ENCODE measurements around the gene UIMC1.

UIMC1 gene

DNA sequence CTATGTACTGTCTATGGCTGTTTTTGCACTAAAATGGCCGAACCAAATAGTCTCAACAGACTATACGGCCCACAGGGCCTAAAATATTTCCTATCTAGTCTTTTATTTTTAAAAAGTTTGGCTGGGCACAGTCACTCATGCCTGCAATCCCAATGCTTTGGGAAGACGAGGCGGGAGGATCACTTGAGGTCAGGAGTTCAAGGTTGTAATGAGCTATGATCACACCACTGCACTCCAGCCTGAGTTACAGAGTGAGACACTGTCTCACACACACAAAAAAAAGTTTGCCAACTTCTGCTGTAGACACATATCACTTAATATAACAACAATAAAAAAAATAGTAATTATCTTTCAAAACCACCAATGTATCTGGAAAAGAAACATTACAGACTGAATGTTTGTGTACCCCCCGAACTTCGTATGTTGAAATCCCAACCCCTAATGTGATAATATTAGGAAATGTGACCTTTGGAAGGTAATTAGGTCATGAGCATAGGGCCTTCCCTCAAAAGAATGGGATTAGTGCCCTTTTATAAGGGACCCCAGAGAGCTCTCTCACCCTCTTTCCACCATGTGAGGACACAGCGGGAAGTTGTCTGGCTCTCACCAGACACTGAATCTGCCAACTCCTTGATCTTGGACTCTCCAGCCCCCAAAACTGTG is 53.9 kb downstream of the UIMC1 start:
- DNase-seq (ENCODE audit: low read depth) = no peak

- no peak for DNase-seq (ENCODE audit: low read depth)
Observed at GRCh38 chr5:176948458-176948857, 58.1 kb downstream of the UIMC1 start.

GRCh38 chr5:176947847-176948246 is 58.7 kb downstream of the UIMC1 start:
- DNase-seq (ENCODE audit: low read depth) = no peak

DNA sequence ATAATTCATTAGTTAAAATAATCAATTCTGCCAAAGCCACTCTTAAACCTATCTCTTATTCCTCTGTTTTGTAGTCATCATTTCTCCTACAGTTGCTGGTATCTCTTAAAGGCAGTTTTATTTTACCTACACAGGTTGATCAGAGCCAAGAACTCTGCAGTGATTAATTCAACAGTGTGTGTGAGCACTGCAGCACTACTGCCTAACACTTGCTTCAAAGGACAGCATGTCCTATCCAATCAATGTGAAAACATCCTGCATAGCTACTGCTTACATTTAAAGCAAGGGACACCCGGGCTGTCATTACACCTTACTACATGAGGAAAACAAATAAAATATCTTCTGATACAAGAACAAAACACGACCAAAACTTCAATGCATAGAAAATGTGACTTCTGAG is 62.3 kb downstream of the UIMC1 start:
- no peak for DNase-seq (ENCODE audit: low read depth)

GRCh38 chr5:176943816-176944215 is 62.8 kb downstream of the UIMC1 start:
- DNase-seq (ENCODE audit: low read depth) = no peak

GRCh38 chr5:176941951-176942350 is 64.6 kb downstream of the UIMC1 start:
- DNase-seq (ENCODE audit: low read depth) = no peak

DNA sequence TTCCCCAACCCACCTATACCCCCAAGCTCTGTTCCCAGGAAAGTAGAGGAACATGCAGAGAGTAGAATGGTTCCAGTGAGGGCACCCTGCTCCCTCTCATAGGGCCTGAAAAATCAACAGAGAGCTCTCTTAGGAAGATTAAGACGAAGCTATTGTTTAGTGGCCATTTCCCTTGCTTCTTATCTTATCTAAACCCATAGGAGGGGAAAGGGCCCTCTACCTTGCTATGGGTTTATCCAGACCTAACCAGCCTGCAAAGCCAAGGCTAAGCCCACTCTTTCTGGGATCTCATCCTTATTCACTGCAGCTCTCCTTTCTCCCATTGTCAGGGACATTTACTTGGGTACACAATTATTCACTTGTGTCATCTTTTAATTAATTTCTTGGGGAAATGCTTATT is 68.1 kb downstream of the UIMC1 start:
- no peak for DNase-seq (ENCODE audit: low read depth)

- no peak for DNase-seq (ENCODE audit: low read depth)
Observed at GRCh38 chr5:176935017-176935416, 71.6 kb downstream of the UIMC1 start.

DNA sequence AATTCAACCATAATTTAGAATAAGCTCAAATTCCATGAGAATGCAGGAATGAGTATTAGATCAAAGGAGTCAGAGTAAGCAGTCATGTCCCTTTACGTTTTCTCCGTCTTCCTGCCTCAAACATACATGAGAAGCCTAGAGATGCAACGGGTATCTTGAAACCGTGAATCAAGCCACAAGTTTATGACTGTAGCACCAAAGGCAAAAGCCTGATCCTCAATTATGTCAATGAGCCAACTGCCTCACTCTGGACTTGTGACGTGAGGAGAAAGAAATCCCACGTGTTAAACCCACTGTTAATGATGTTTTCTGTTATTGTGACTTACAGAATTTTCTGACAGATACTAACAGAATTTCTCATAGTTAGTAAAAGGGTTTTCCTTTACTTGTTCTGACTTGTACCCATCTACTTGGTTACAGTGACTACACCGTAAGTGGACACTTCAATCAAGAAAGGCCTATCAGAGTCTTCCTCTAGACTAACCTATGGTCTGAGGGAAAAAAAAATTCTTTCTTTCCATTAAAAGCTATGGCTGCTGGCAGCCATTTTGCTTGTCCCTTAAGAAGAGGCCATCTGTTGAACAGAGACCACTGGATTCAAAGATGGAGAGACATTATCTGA is 72.2 kb downstream of the UIMC1 start:
- no peak for DNase-seq (ENCODE audit: low read depth)

DNA sequence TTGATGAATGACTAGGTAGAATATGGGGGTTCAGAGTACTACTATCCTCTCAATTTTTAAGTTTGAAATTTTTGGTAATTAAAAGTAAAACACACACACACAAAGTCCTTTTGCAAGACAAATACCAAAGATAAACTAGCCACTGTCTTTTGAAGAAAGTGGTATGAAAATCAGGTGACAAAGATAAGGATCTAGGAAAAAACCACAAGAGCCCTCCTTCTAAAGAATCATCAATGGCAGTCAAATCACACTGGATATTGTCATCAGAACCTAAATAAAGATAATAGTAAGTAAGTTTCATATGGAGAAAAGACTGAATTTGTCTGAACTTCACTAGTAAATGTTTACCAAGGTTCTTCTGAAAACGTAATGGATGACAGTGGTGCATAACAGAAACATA is 76.9 kb downstream of the UIMC1 start:
- DNase-seq (ENCODE audit: low read depth) = no peak

GRCh38 chr5:176927562-176927961 is 79.0 kb downstream of the UIMC1 start:
- no peak for DNase-seq (ENCODE audit: low read depth)

DNA sequence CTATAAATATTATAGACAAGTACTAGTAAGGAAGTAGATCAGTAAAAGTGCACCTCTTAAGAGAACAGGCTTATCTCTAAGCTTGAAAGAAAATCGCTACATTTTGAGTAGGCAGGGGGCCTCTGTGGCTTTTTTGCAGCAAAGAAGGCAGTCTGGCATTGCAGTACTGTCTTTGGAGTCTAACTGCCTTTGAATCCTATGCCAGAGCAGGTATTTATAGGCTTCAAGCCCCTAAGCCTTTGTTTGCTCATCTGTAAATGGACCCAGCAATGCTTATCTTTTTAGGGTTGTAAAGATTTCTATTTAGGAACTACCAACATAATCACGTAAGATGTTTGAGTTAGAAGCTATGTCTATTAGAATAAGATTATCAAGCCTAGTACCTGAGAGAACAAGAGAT is 83.8 kb downstream of the UIMC1 start:
- DNase-seq (ENCODE audit: low read depth) = no peak

DNA sequence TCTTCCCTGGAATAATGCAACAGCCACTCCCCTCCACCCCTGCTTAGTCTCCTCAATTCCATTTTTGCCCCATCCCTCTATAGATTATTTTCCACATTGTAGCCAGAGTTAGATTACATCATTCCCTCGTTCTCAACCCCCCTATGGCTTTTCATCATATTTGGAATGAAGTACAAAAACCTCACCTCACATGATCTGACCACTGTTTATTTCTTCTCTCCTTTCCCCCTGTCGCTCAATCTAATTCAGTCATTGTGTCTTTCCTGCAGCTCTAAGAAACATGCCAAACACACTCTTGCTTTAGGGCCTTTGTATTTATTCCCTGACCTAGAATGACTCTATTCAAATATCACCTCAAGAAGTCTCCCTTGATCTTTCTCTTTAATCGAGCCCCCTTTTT is 84.9 kb downstream of the UIMC1 start:
- DNase-seq (ENCODE audit: low read depth) = no peak

DNA sequence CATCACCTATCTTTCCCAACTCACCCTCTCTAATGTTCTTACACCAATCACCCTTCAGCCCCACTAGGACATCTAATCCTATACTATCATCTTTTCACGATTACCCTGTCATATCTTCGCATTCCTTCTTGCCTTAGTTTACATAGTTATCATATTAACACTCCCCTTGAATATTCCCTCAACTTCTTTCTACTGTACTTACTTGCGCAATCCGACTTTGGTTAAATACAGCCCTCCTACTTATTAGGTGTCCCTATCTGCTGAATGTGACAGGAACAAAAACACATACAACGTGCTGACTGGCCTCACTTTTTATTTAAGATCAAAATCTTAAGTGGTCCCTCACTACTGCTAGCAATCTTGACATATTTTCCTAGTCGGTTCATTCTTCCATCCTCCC is 88.0 kb downstream of the UIMC1 start:
- no peak for DNase-seq (ENCODE audit: low read depth)

DNA sequence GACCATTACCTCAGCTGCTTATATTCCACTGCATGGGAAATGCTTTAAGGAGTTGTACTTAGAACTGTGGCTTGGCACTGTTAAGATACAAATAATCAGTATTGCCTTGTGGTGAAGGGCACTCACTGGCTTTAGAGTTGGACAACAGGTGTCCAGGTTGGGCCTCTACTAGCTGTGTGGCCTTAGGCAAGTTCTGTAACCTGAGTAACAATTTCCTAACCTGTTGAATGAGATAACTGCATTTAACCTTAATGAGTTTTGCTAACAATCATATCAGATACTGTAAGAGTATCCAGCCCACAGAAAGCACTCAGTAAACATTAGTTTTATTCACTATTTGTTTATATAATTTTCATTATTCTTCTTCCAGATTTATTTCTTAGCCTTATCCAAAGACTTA is 90.2 kb downstream of the UIMC1 start:
- DNase-seq (ENCODE audit: low read depth) = no peak

- no peak for DNase-seq (ENCODE audit: low read depth)
Observed at GRCh38 chr5:176915906-176916305, 90.7 kb downstream of the UIMC1 start.

- no peak for DNase-seq (ENCODE audit: low read depth)
Observed at GRCh38 chr5:176912115-176912514, 94.5 kb downstream of the UIMC1 start.

GRCh38 chr5:176908675-176909368 is 97.8 kb downstream of the UIMC1 start:
- no peak for DNase-seq (ENCODE audit: low read depth)

GRCh38 chr5:176906796-176907195 is 99.8 kb downstream of the UIMC1 start:
- DNase-seq (ENCODE audit: low read depth) = no peak

- no peak for DNase-seq (ENCODE audit: low read depth)
Observed at GRCh38 chr5:176906126-176906525, 100.5 kb downstream of the UIMC1 start.

- DNase-seq (ENCODE audit: low read depth) = no peak
Observed at GRCh38 chr5:176904276-176904675, 102.3 kb downstream of the UIMC1 start.

DNA sequence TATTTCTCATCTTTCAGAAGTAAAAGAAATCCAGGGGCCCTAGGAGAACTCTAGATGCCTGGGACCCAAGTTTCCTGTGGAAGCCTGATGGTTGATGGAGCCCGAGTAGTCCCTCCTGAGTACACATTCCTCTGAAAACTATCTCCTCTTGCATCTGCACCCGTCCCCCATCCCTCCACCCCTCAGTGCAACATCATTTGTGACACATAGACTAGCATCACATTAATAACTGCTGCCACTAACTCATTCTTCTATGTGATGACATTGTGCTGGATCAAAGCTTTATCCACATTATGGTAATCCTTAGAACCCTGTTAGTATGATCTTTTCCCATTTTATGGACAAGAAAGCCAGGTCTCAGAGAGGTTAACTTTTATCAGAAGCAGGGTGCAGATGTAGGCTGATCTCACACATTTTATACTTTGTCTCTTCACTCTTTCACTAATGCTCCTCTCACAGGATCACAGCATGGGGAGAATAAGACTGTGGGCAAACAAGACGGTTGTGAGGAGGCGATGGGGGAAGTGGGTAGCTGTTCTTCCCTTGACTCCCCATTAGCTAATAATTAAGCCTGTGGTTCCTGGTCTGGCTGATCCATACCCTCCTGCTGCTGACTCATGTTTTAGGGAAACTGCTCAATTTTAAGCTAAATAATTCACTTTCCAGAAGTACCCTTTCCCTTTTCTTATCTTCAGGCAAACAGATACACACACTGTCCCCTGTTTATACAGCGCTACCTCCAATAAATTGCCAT is 103.5 kb downstream of the UIMC1 start:
- no peak for DNase-seq (ENCODE audit: low read depth)

Data from activated T-helper 9 cell treated with anti-CD3 and anti-CD28 coated beads, Interleukin-2, amount 50 U/mL, for 16 hours (primary cell).